ENCODE measurements around the gene KIAA1958.

- TF ChIP-seq, protein P1, sequence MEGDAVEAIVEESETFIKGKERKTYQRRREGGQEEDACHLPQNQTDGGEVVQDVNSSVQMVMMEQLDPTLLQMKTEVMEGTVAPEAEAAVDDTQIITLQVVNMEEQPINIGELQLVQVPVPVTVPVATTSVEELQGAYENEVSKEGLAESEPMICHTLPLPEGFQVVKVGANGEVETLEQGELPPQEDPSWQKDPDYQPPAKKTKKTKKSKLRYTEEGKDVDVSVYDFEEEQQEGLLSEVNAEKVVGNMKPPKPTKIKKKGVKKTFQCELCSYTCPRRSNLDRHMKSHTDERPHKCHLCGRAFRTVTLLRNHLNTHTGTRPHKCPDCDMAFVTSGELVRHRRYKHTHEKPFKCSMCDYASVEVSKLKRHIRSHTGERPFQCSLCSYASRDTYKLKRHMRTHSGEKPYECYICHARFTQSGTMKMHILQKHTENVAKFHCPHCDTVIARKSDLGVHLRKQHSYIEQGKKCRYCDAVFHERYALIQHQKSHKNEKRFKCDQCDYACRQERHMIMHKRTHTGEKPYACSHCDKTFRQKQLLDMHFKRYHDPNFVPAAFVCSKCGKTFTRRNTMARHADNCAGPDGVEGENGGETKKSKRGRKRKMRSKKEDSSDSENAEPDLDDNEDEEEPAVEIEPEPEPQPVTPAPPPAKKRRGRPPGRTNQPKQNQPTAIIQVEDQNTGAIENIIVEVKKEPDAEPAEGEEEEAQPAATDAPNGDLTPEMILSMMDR (IDR thresholded peaks at IDR 0.05; ENCODE audit: low read depth, low read length): no peak
- TF ChIP-seq EZH2phosphoT487 (IDR thresholded peaks at IDR 0.05; ENCODE audit: low read depth): no peak
Measured at GRCh38 chr9:112537561-112537960, 50.9 kb downstream of the KIAA1958 start.

Data from OCI-LY3 (cell line).